GM12878 (cell line): ENCODE measurements around the gene POFUT2. TPM values are rescaled to one million over a fixed set of nuclear protein-coding genes. Genes with fewer than 3 reads are reported as not detected.

ENCODE experiments used
- ATAC-seq: fragments of 200-7000 bp; cut with Tn5 transposase; 3 replicates; pipeline ENCODE4 v1.9.1; 2020; ENCODE audit warnings: mild to moderate bottlenecking, moderate library complexity
- BruUV-seq: library from RNA; stranded (reverse); fragments of 400-500 nt; replicated peaks from 2 replicates; lab custom pipeline; 2021; lab: Mats Ljungman, UMichigan
- CTCF ChIA-PET: fragments of 300-600 bp; sonication (Branson Sonifier 250); formaldehyde crosslinking; extraction: SDS; loops from one replicate; lab custom pipeline; 2021; ENCODE audit warnings: inconsistent platforms; lab: Yijun Ruan, JAX
- POLR2A ChIA-PET: fragments of 350-600 bp; formaldehyde crosslinking; extraction: SDS; loops from one replicate; lab custom pipeline; 2021; ENCODE audit warnings: inconsistent platforms; lab: Charles Lee
- RAD21 ChIA-PET: fragments of 300-600 bp; sonication (Branson Sonifier 250); formaldehyde crosslinking; loops from one replicate; lab custom pipeline; 2023; ENCODE audit warnings: antibody characterized with exemption; ENCODE audit not compliant: unreplicated experiment; lab: Charles Lee
- SMC1A ChIA-PET: fragments of 300-600 bp; sonication (Branson Sonifier 250); formaldehyde crosslinking; loops from one replicate; lab custom pipeline; 2023; ENCODE audit not compliant: unreplicated experiment, uncharacterized antibody; lab: Charles Lee
- DNase-seq: peaks from one replicate; pipeline ENCODE4 v3.0.0-alpha.2; 2011; ENCODE audit warnings: low read depth, low spot score
- FAIRE-seq: peaks from 3 replicates; lab custom pipeline; 2011; peaks lifted over from hg19 to GRCh38; lab: Jason Lieb, UNC
- H2AFZ ChIP-seq: 2 replicates; pipeline ENCODE4 v1.6.0; 2011; ENCODE audit warnings: low read depth, low read length, control low read depth; ENCODE audit not compliant: control insufficient read depth
- H3K27ac ChIP-seq: 2 replicates; pipeline ENCODE4 v1.5.1; 2011; ENCODE audit warnings: control low read depth; ENCODE audit not compliant: control insufficient read depth, insufficient read depth
- H3K27me3 ChIP-seq, 2 experiments: replicated peaks in 1 of 2; 2 replicates each; pipeline versions ENCODE4 v1.6.0 to v1.6.1; 2011; ENCODE audit warnings: low read length in 1 of 2; ENCODE audit not compliant: control insufficient read depth in 2 of 2, insufficient read depth in 2 of 2
- H3K36me3 ChIP-seq, 2 experiments: 2 replicates each; pipeline ENCODE4 v1.5.1; 2011; ENCODE audit warnings: low read length in 1 of 2; ENCODE audit not compliant: control insufficient read depth in 2 of 2, insufficient read depth in 2 of 2
- H3K4me1 ChIP-seq: 2 replicates; pipeline ENCODE4 v1.6.1; 2011; ENCODE audit warnings: mild to moderate bottlenecking, low read length, moderate library complexity, mixed read lengths; ENCODE audit not compliant: control insufficient read depth, insufficient read depth
- H3K4me2 ChIP-seq: 2 replicates; pipeline ENCODE4 v1.6.0; 2011; ENCODE audit warnings: control low read depth; ENCODE audit not compliant: control insufficient read depth, insufficient read depth
- H3K4me3 ChIP-seq: fragments of 200-600 bp; sonication (generic); 2 replicates; pipeline ENCODE4 v1.5.1; 2016
- H3K79me2 ChIP-seq: 2 replicates; pipeline ENCODE4 v1.6.0; 2011; ENCODE audit warnings: low read length; ENCODE audit not compliant: control insufficient read depth, insufficient read depth
- H3K9ac ChIP-seq: 2 replicates; pipeline ENCODE4 v1.8.0; 2011; ENCODE audit warnings: low read length, control low read depth, mixed read lengths; ENCODE audit not compliant: control insufficient read depth, insufficient read depth
- H3K9me3 ChIP-seq: replicated peaks from 3 replicates; pipeline ENCODE4 v1.5.1; 2011; ENCODE audit warnings: mild to moderate bottlenecking, low read length; ENCODE audit not compliant: control insufficient read depth, insufficient read depth
- H4K20me1 ChIP-seq: 2 replicates; pipeline ENCODE4 v1.6.0; 2011; ENCODE audit not compliant: control insufficient read depth, insufficient read depth
- ATF3 ChIP-seq: IDR thresholded peaks from 2 replicates; pipeline ENCODE4 v1.6.1; 2011; ENCODE audit warnings: low read depth, mild to moderate bottlenecking, low read length, moderate library complexity, borderline replicate concordance; ENCODE audit errors: extremely low read depth
- CREM ChIP-seq: IDR thresholded peaks from 2 replicates; pipeline ENCODE4 v1.6.1; 2014; ENCODE audit warnings: antibody characterized with exemption, low read depth
- ETV6 ChIP-seq, 2 experiments: fragments of 450-650 bp in 1 of 2; IDR thresholded peaks in 1 of 2; conservative IDR thresholded peaks in 1 of 2; 2 replicates each; pipeline ENCODE4 v1.6.1; 2014; ENCODE audit warnings: antibody characterized with exemption in 1 of 2, borderline replicate concordance in 1 of 2, low read depth in 1 of 2, mild to moderate bottlenecking in 1 of 2, moderate library complexity in 1 of 2
- FOXK2 ChIP-seq: fragments of 450-650 bp; IDR thresholded peaks from 2 replicates; pipeline ENCODE4 v1.6.1; 2017; ENCODE audit warnings: mild to moderate bottlenecking, moderate library complexity
- LARP7 ChIP-seq: fragments of 450-650 bp; IDR thresholded peaks from 2 replicates; pipeline ENCODE4 v1.6.1; 2017; ENCODE audit warnings: mild to moderate bottlenecking
- MEF2B ChIP-seq: fragments of 450-650 bp; IDR thresholded peaks from 2 replicates; pipeline ENCODE4 v1.6.1; 2018; ENCODE audit warnings: mild to moderate bottlenecking, moderate library complexity; ENCODE audit not compliant: partially characterized antibody, poor library complexity, severe bottlenecking
- NFXL1 ChIP-seq: fragments of 450-650 bp; IDR thresholded peaks from 2 replicates; pipeline ENCODE4 v1.6.1; 2017; ENCODE audit warnings: antibody characterized with exemption, mild to moderate bottlenecking, borderline replicate concordance
- RBBP5 ChIP-seq: fragments of 200-600 bp; sonication (generic); conservative IDR thresholded peaks from 2 replicates; pipeline ENCODE4 v1.6.1; 2016
- SIX5 ChIP-seq: IDR thresholded peaks from 2 replicates; pipeline ENCODE4 v1.6.1; 2011; ENCODE audit warnings: mild to moderate bottlenecking, low read depth, low read length, moderate library complexity; ENCODE audit not compliant: severe bottlenecking
- STAT1 ChIP-seq: fragments of 450-650 bp; conservative IDR thresholded peaks from 2 replicates; pipeline ENCODE4 v1.6.1; 2014; ENCODE audit warnings: antibody characterized with exemption, mild to moderate bottlenecking
- ZBED1 ChIP-seq: IDR thresholded peaks from 2 replicates; pipeline ENCODE4 v1.6.1; 2016; ENCODE audit warnings: borderline replicate concordance
- ZNF687 ChIP-seq: fragments of 450-650 bp; IDR thresholded peaks from 2 replicates; pipeline ENCODE4 v1.6.1; 2017; ENCODE audit warnings: mild to moderate bottlenecking, moderate library complexity
- WGBS: methylation state at CpG from one replicate; pipeline ENCODE4 v1.1.6; 2016; ENCODE audit warnings: low lambda C conversion rate; ENCODE audit not compliant: insufficient replicate concordance, insufficient coverage; ENCODE audit errors: missing lambda C conversion rate; 5-methylcytosine and 5-hydroxymethylcytosine counted together
- in situ Hi-C: fragments of 300-500 bp; cut with MboI; formaldehyde crosslinking; loops from 9 replicates; pipeline ENCODE4 v1.14.3; 2018; ENCODE audit warnings: mixed read lengths
- intact Hi-C: fragments of 100-400 bp; cut with micrococcal nuclease; formaldehyde crosslinking; loops from one replicate; pipeline ENCODE4 v1.14.2; 2022; ENCODE audit not compliant: unreplicated experiment
- polyA plus RNA-seq, 11 experiments: library from polyadenylated mRNA; depleted of rRNA in 4 of 11; unstranded in 6 of 11; stranded (reverse) in 5 of 11; fragments of >200 nt; fragmentation: Nextera tagmentation in 4 of 11; fragmentation: Illumina TruSeq in 1 of 11; extraction: Ambion mirVana in 4 of 11; extraction: Trizol in 1 of 11; gene quantifications; 1 replicate in 1 of 11; 2 replicates in 10 of 11; pipeline versions ENCODE4 v1.2.1 to v1.2.3, GENCODE V29; 2011 to 2016; ENCODE audit warnings: inconsistent platforms in 2 of 11, missing spikeins in 2 of 11, low read depth in 1 of 11
- total RNA-seq, 4 experiments: library from RNA; depleted of rRNA in 3 of 4; stranded (reverse); fragments of >200 nt in 3 of 4; fragmentation: Illumina TruSeq in 1 of 4; extraction: Trizol in 1 of 4; gene quantifications; 2 replicates each; pipeline versions ENCODE4 v1.2.1 to v1.2.3, GENCODE V29; 2013 to 2021
- TF ChIP-seq, protein P1 (sequence below): IDR thresholded peaks from 2 replicates; pipeline ENCODE4 v1.6.1; 2012; ENCODE audit warnings: mild to moderate bottlenecking, low read depth, low read length

The POFUT2 gene
- total and polyA plus RNA-seq, 10 of the 15 experiments (the other 5 are each of a cell fraction or from before 2014, with no cell fraction given), result 1.2 to 15.1 (median 6.8) TPM

- no peak for TF ChIP-seq MEF2B
- TF ChIP-seq CREM, result no peak
- no peak for TF ChIP-seq ZBED1
These were observed 39.3 kb downstream of the POFUT2 start (continued) for GRCh38 chr21:45248301-45248892.

GRCh38 chr21:45246386-45247320 lies 41.0 kb downstream of the POFUT2 start:
- intact Hi-C loops (no loop called here), in situ Hi-C loops (no loop called here)
- WGBS, result 44% methylated on average over 20 of the region's 20 CpGs
- TF ChIP-seq LARP7, result no peak
- no peak for TF ChIP-seq STAT1
- no peak for TF ChIP-seq FOXK2
- TF ChIP-seq NFXL1, result no peak
- TF ChIP-seq SIX5, result no peak
- TF ChIP-seq ETV6 (conservative IDR thresholded peaks at IDR 0.05 in 1 of 2, IDR thresholded peaks at IDR 0.05 in 1 of 2; ENCODE audit: borderline replicate concordance in 1 of 2, low read depth in 1 of 2), result no peak
- TF ChIP-seq ATF3, result no peak
- no peak for TF ChIP-seq ZNF687
- TF ChIP-seq, protein P1, sequence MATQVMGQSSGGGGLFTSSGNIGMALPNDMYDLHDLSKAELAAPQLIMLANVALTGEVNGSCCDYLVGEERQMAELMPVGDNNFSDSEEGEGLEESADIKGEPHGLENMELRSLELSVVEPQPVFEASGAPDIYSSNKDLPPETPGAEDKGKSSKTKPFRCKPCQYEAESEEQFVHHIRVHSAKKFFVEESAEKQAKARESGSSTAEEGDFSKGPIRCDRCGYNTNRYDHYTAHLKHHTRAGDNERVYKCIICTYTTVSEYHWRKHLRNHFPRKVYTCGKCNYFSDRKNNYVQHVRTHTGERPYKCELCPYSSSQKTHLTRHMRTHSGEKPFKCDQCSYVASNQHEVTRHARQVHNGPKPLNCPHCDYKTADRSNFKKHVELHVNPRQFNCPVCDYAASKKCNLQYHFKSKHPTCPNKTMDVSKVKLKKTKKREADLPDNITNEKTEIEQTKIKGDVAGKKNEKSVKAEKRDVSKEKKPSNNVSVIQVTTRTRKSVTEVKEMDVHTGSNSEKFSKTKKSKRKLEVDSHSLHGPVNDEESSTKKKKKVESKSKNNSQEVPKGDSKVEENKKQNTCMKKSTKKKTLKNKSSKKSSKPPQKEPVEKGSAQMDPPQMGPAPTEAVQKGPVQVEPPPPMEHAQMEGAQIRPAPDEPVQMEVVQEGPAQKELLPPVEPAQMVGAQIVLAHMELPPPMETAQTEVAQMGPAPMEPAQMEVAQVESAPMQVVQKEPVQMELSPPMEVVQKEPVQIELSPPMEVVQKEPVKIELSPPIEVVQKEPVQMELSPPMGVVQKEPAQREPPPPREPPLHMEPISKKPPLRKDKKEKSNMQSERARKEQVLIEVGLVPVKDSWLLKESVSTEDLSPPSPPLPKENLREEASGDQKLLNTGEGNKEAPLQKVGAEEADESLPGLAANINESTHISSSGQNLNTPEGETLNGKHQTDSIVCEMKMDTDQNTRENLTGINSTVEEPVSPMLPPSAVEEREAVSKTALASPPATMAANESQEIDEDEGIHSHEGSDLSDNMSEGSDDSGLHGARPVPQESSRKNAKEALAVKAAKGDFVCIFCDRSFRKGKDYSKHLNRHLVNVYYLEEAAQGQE, result no peak
- no peak for TF ChIP-seq RBBP5
- CTCF ChIA-PET, result interaction anchor here (1.7 kb wide), 1 partner anchor 108 kb away, joined by 7 read pairs; no protein-coding TSS in a partner anchor
- Histone ChIP-seq H3K27ac (no peak overlapping the region), H3K79me2 (no peaks in the 10 kb centered on the region), H3K27me3 (no peaks in the 10 kb centered on the region), H2AFZ (no peak overlapping the region), H4K20me1 (no peaks in the 10 kb centered on the region), H3K4me3 (no peak overlapping the region), H3K36me3 (no peaks in the 10 kb centered on the region), H3K9ac (no peak overlapping the region), H3K9me3 (no peaks in the 10 kb centered on the region; the same call in 2 of the 3 replicates), H3K4me1 (no peaks in the 10 kb centered on the region), H3K4me2 (no peak overlapping the region)
- FAIRE-seq, result no peak
- no TSS peak for BruUV-seq
- DNase-seq, result no peak
- RAD21 ChIA-PET, result no interaction called here
- no peak for ATAC-seq
- SMC1A ChIA-PET, result no interaction called here
- POLR2A ChIA-PET, result no interaction called here
